HUDEP-2 (cell line): ENCODE data around the gene NPTXR.

Source experiments
- DNase-seq, 76 experiments: peaks; one replicate each; lab custom pipeline; 2025; ENCODE audit not compliant: unreplicated experiment in 76 of 76; lab: John Stamatoyannopoulos, UW

The NPTXR gene

GRCh38 chr22:38869663-38870062 is 25.8 kb upstream of the NPTXR start:
- no peak for DNase-seq

- peak in 69 of 76 experiments; percentile 11 to 82 (median 61) for DNase-seq
Measured at GRCh38 chr22:38868886-38869381, 25.1 kb upstream of the NPTXR start.

GRCh38 chr22:38868286-38868721 is 24.5 kb upstream of the NPTXR start:
- no peak for DNase-seq

- DNase-seq = no peak
Measured at GRCh38 chr22:38867471-38868285, 23.9 kb upstream of the NPTXR start.

GRCh38 chr22:38867124-38867455 is 23.3 kb upstream of the NPTXR start:
- no peak for DNase-seq

- DNase-seq = no peak
Measured at GRCh38 chr22:38866399-38867123, 22.7 kb upstream of the NPTXR start.

- DNase-seq = no peak
Measured at GRCh38 chr22:38866024-38866398, 22.2 kb upstream of the NPTXR start.

- no peak for DNase-seq
Measured at GRCh38 chr22:38865201-38866023, 21.6 kb upstream of the NPTXR start.

GRCh38 chr22:38864361-38865191 is 20.7 kb upstream of the NPTXR start:
- peak in 22 of 76 experiments; percentile 7 to 63 (median 28) for DNase-seq

- DNase-seq = no peak
Measured at GRCh38 chr22:38863531-38864131, 19.8 kb upstream of the NPTXR start.

- peak in 6 of 76 experiments; percentile 3 to 48 (median 14) for DNase-seq
Measured at GRCh38 chr22:38862375-38863329, 18.8 kb upstream of the NPTXR start.

GRCh38 chr22:38861927-38862326 is 18.1 kb upstream of the NPTXR start:
- DNase-seq = no peak

- DNase-seq = no peak
Measured at GRCh38 chr22:38861170-38861876, 17.5 kb upstream of the NPTXR start.

- no peak for DNase-seq
Measured at GRCh38 chr22:38860283-38861169, 16.7 kb upstream of the NPTXR start.

- DNase-seq = no peak
Measured at GRCh38 chr22:38859581-38860282, 15.9 kb upstream of the NPTXR start.

GRCh38 chr22:38858492-38858891 is 14.7 kb upstream of the NPTXR start:
- no peak for DNase-seq
